Memory B cell (primary cell): Measurements from ENCODE around the gene SPEM2.
A peak's percentile ranks its signal among the peaks of the same experiment; 100 is the strongest.

Source experiments
- ATAC-seq: fragments of 150-1000 bp; cut with Tn5 transposase; 2 replicates; pipeline ENCODE4 v1.10.0; 2021; ENCODE audit warnings: low read depth, mild to moderate bottlenecking, moderate library complexity
- DNase-seq, 2 donors: peaks; one replicate each; pipeline ENCODE4 v3.0.0; 2022; ENCODE audit warnings: low spot score in 2 of 2
- H3K27ac Mint-ChIP-seq: one replicate; pipeline ENCODE4 v1.8.0; 2022; ENCODE audit warnings: mild to moderate bottlenecking, moderate library complexity, mixed read lengths
- H3K27me3 Mint-ChIP-seq: one replicate; pipeline ENCODE4 v1.8.0; 2022; ENCODE audit warnings: mixed read lengths
- H3K36me3 Mint-ChIP-seq: one replicate; pipeline ENCODE4 v1.8.0; 2022; ENCODE audit warnings: mild to moderate bottlenecking, mixed read lengths
- H3K4me1 Mint-ChIP-seq: one replicate; pipeline ENCODE4 v1.8.0; 2022; ENCODE audit warnings: mixed read lengths
- H3K4me3 Mint-ChIP-seq: one replicate; pipeline ENCODE4 v1.8.0; 2022; ENCODE audit warnings: mild to moderate bottlenecking, moderate library complexity, mixed read lengths
- H3K9me3 Mint-ChIP-seq: one replicate; pipeline ENCODE4 v1.8.0; 2022; ENCODE audit warnings: mixed read lengths

The SPEM2 gene

DNA sequence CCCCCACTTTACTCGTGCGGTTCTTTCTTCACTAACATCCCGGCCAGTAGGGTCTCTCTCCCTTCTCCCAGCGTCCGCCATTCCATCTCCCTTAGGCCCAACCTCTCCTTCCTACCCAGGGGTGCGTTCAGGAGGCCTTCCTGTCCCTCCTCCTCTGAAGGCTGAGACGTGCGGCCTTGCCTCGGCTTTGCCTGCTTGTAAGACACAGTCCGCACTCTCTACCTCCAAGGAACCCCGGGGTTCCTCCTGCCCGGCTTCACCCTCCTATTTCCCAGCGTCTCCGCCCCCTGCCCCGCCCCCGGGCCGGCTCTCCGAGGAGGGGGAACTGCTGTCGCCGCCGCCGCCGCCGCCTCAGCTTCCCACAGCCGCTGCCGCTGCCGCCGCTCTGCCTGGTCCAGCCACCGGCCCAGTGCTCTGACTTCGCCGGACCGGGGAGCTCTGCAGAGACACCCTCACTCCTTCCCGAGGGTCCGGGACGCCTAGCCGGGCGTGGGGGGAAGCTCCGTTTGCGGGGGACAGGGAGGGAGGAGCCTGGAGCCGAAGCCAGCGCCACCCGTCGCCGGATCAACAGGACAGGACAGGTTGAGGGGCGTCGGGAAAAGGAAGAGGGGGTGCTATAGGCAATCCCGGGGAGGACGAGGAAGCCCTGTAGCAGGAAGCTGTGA is 12.7 kb downstream of the SPEM2 start:
- ATAC-seq (no peak), DNase-seq (peak; percentile 42 to 63)
- Mint-ChIP-seq H3K36me3 (peaks cover 5% of the 10 kb centered on the region), H3K27me3 (peaks cover 20% of the 10 kb centered on the region), H3K4me1 (peaks cover 24% of the 10 kb centered on the region), H3K4me3 (peak overlapping the region; percentile 73), H3K9me3 (no peaks in the 10 kb centered on the region), H3K27ac (no peak overlapping the region)

DNA sequence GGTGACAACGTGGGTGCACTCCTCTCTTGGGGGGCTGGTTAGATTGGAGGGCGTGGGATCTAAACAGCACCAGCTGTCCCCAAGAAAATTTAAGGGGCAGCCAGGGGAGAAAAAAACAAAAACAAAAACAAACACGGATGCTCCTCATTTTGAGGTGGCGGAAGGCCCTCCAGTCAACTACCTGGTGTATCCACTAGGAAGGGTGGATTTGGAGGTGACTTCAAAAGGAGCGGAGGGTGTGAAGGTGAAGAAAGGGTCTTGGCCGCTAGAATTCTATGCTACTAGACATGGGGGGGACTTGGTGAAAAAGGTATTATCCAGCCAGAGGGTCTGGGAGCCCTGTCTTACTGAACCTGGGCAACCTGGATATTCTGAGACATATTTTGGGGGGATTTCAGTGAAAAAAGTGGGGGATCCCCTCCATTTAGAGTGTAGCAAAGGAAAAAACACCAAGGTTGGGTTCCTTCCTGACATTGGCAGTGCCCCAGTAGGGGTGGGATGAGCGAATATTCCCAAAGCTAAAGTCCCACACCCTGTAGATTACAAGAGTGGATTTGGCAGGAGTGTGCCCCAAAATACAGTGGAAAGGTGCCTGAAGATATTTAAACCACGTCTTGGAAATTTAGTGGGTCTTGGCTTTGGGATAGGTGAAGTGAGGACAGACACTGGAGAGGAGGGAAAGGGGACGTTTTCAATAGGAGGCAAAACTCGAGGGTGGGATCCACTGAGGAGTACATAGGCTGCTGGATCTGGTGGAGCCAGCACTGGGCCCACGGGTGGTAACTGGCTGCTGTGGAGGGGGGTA is 13.4 kb downstream of the SPEM2 start:
- DNase-seq (no peak), ATAC-seq (no peak)
- Mint-ChIP-seq H3K27me3 (peaks cover 26% of the 10 kb centered on the region), H3K27ac (no peak overlapping the region), H3K9me3 (no peaks in the 10 kb centered on the region), H3K4me1 (peaks cover 24% of the 10 kb centered on the region), H3K4me3 (peak overlapping the region; percentile 72), H3K36me3 (peaks cover 6% of the 10 kb centered on the region)

DNA sequence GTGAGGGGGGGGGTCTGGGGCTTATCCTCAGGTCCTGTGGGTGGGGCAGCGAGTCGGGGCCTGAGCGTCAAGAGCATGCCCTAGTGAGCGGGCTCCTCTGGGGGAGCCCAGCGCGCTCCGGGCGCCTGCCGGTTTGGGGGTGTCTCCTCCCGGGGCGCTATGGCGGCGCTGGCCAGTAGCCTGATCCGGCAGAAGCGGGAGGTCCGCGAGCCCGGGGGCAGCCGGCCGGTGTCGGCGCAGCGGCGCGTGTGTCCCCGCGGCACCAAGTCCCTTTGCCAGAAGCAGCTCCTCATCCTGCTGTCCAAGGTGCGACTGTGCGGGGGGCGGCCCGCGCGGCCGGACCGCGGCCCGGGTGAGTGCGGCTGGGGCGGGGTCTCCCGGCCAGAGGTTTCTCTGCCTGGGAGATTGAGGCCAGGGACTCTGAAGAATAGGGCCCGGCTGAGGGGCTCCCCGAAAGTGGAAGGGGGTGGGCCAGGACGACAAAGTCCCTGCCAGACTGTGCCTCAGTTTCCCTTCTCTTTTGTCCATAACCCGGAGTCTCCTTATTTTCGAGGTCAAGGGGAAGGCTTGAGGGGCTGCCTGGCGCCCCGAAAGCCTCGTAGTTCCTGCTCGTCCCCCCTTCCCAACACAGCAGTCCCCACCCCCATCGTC is 14.2 kb downstream of the SPEM2 start, which contains the start of gene FGF11:
FGF11 (plus strand) TSS at position 51 of the 651 bp plus-strand sequence; CDS start at position 160, 109 bp downstream.
- Mint-ChIP-seq H3K4me1 (peaks cover 24% of the 10 kb centered on the region), H3K36me3 (peaks cover 6% of the 10 kb centered on the region), H3K27me3 (peaks cover 30% of the 10 kb centered on the region), H3K9me3 (no peaks in the 10 kb centered on the region), H3K4me3 (peak within 1 kb of the TSS; percentile 81), H3K27ac (peak within 1 kb of the TSS; percentile 14)
- no peak for ATAC-seq
- DNase-seq, result no peak

DNA sequence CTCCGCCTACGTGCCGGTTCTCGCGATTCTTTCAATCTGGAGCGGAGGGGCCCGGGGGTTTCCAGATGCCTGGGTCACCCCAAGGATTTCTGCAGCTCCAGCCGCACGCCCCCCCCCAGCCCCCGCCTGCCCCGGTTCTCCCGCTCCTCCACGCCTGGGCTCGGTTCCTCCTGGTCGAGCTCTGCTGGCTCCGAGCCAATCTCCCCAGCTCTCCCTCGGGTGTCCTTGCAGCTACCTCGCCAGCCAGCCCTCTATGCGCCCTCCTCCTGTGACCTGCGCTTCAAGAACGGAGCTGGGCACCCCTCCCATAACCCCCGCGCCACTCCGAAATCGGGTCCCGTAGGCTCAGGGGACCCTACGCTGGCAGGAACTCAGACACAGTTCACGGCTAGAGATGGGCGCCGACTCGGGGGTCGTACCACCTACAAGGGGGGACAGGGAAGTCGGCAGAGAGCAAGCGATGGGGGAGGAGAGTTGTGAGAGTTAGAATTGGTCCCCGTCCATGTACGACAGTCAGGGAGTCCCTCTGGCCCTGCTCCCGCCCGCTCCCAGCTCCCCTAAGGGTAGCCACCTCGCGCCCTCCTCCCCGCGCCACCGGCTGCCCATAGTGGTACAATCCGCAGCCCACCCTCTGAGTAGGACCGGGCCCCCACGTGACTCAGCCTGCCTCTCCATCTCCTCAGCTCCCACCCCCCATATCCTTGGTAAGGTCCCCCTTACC is 14.9 kb downstream of the SPEM2 start:
- Mint-ChIP-seq H3K9me3 (no peaks in the 10 kb centered on the region), H3K36me3 (peaks cover 6% of the 10 kb centered on the region), H3K27me3 (peaks cover 31% of the 10 kb centered on the region), H3K4me1 (peaks cover 26% of the 10 kb centered on the region), H3K27ac (peak overlapping the region; percentile 14), H3K4me3 (peak overlapping the region; percentile 81)
- DNase-seq, result peak in 1 of 2 donors; percentile 46
- ATAC-seq, result no peak

DNA sequence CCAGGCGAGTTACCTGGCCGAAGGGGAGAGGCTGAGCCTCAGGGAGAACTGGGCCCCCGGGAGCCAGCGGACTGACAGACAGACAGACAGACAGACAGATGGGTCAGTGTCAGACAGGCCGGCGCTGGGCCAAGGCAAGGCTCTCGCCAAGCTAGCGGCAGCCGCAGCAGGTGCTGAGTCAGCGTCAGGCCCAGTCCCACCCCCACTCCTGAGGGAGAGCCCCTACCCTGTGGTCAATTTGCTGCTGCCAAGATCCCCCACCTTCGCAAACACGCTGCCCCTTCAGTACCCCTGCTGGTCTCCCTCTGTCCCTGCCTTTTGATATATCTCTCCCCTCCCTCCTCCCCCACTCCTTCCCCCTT is 15.4 kb downstream of the SPEM2 start:
- Mint-ChIP-seq H3K27ac (peak overlapping the region; percentile 14), H3K27me3 (peaks cover 36% of the 10 kb centered on the region), H3K4me1 (peaks cover 32% of the 10 kb centered on the region), H3K9me3 (no peaks in the 10 kb centered on the region), H3K4me3 (no peak overlapping the region), H3K36me3 (peaks cover 6% of the 10 kb centered on the region)
- ATAC-seq, result no peak
- DNase-seq, result no peak

DNA sequence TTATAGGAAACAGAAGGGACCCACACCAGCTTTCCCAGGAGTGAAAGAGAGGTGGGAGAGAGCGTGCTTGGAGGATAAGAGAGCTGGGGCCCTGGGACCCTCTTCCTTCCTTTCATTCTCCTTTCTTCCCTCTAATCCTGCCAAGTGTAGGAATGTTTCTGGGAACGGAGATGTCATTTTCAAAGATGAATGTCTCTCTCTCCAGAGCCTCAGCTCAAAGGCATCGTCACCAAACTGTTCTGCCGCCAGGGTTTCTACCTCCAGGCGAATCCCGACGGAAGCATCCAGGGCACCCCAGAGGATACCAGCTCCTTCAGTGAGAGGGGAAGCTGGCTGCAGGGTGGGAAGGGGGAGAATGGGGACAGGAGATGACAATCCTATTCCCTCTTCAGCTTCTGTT is 15.8 kb downstream of the SPEM2 start:
- Mint-ChIP-seq H3K36me3 (peaks cover 6% of the 10 kb centered on the region), H3K27ac (no peak overlapping the region), H3K9me3 (no peaks in the 10 kb centered on the region), H3K4me3 (no peak overlapping the region), H3K4me1 (peaks cover 30% of the 10 kb centered on the region), H3K27me3 (peaks cover 38% of the 10 kb centered on the region)
- no peak for ATAC-seq
- no peak for DNase-seq

DNA sequence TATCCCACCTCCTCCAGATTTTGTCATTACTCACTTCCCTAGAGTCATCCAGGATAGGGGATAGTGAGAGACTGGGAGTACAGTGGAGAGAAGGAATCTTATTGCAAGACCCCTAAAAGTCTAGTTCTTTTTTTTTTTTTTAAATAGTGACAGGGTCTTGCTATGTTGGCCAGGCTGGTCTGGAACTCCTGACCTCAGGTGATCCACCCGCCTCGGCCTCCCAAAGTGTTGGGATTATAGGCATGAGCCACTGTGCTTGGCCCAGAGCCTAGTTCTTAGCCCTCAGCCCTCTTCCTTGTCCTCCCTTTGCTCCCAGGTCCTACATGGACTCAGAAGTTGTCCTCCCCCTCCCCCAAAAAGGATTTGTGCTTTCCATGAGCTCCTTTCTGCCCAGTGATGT is 16.7 kb downstream of the SPEM2 start:
- Mint-ChIP-seq H3K36me3 (peaks cover 5% of the 10 kb centered on the region), H3K4me3 (no peak overlapping the region), H3K27me3 (peaks cover 41% of the 10 kb centered on the region), H3K27ac (no peak overlapping the region), H3K9me3 (no peaks in the 10 kb centered on the region), H3K4me1 (peaks cover 30% of the 10 kb centered on the region)
- no peak for ATAC-seq
- DNase-seq, result no peak

DNA sequence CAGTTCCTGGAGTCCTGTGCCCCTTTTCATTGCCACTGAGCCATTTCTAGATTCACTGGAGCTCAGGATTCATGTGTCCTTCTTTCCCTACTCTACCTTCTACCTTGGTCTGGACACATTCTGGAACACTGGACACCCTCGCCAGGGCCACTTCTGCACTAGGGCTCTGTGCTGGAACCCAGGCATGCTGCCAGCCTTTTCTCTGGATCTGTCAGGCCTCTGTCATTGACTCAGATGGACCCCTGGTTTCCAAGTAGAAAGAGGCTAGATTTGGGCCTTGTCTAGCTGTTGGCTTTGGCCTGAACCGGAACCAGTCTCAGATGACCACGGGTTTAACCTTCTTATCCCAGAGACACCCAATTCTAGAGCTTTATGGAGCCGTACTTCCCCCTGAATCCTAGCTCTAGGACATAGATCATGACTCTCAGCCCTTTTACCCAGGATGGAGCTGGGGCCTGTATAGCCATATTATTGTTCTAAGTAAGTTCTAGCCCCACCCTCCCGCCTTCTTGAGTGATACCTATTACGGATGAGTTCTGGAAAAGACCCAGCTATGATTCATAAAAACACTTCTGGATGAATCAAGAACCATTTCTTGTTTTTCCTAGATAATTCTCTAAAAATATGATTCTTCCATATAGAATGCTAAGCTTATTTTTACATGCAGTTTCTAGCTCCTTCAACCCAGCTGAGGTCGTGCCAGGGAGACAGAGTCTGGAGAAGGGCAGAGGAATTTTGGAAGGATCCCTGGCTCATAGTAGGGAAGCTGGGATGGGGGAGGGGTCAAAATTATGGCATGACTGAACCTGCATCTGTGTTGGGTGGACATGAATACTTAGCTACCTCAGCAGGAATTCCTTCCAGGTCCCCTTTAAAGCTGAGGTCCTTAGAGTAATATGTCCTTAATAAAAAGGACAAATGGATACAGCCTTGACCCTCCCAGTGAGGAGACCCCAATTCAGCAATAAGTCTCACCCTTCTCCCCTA is 18.4 kb downstream of the SPEM2 start:
- no peak for DNase-seq
- Mint-ChIP-seq H3K9me3 (no peaks in the 10 kb centered on the region), H3K4me1 (peaks cover 24% of the 10 kb centered on the region), H3K4me3 (no peak overlapping the region), H3K36me3 (peaks cover 4% of the 10 kb centered on the region), H3K27ac (no peak overlapping the region), H3K27me3 (peaks cover 42% of the 10 kb centered on the region)
- ATAC-seq, result no peak

DNA sequence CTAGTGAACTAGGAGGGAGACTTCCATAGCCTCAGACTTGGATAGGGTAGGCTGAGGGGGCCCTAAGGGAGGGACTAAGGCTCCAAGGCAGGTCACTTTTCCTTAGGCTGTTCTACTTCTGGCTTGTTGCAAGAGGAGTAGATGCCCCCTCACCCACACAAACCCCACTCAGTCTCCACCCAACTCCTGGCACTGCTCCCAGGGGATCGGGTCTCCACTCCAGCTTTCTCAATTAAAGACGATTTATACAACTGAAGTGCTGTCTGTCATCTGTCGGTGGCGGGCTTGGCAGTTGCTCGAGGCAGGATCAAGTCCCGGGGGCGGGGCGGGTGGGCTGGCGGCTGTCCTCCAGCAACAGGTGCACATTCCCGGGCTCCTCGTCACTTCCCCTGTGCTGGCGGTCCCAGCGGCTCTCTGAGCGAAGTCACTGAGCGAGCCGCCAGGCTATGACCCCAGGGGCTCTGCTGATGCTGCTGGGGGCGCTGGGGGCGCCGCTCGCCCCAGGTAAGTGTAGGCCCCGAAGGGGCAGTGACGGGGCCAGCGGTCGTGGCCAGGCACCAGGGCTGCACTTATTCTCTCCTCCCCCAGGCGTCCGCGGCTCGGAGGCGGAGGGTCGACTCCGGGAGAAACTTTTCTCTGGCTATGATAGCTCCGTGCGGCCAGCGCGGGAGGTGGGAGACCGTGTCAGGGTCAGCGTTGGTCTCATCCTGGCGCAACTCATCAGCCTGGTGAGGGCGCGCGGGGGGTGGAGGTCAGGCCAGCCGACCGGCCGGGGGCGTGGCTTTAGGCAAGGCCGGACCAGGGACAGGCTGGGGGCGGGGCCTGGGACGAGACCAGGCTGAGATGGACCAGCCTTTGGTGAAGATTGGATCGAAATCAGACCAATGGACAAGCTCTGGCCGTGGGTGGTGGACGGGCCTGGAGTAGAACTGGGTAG is 19.5 kb downstream of the SPEM2 start, which contains the start of gene CHRNB1:
CHRNB1 (plus strand) TSS at position 380 of the 937 bp plus-strand sequence; CDS start at position 447, 67 bp downstream.
- Mint-ChIP-seq H3K4me1 (peaks cover 20% of the 10 kb centered on the region), H3K27ac (peak within 1 kb of the TSS; percentile 6), H3K9me3 (no peaks in the 10 kb centered on the region), H3K4me3 (peak within 1 kb of the TSS; percentile 76), H3K27me3 (peaks cover 44% of the 10 kb centered on the region), H3K36me3 (peaks cover 4% of the 10 kb centered on the region)
- peak; percentile 40 for ATAC-seq
- no peak for DNase-seq

DNA sequence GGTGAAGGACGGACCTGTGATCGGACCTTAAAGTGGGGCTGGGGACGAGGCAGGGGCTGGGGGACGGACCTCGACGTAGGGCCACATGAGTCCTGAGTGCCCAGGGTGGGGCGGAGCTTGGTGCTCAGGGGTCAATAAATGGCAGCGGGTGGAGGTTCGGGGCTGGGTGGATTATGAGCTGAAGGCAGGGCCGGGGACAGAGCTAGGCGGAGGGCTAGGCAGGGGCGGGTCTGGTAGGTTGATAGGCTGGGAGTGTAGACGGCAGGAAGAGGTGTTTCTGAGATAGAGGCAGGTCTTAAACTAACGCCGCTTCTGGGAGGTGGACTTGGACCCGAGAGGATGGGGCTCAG is 20.2 kb downstream of the SPEM2 start:
- Mint-ChIP-seq H3K4me3 (peak overlapping the region; percentile 76), H3K27ac (peak overlapping the region; percentile 6), H3K36me3 (peaks cover 4% of the 10 kb centered on the region), H3K9me3 (no peaks in the 10 kb centered on the region), H3K4me1 (peaks cover 15% of the 10 kb centered on the region), H3K27me3 (peaks cover 40% of the 10 kb centered on the region)
- peak; percentile 74 for ATAC-seq
- no peak for DNase-seq

DNA sequence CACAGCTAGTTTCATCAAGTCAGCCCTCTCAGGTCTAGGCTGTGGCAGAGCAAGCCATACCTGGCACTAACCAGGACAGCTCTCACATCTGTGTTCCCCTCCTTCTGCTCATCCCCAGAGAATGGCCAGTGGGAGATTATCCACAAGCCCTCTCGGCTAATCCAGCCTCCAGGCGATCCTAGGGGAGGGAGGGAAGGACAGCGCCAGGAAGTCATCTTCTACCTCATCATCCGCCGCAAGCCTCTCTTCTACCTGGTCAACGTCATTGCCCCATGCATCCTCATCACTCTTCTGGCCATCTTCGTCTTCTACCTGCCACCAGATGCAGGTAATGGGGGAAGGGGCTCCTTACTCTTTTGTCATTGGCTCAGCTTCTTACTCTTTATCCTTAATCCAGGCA is 23.0 kb downstream of the SPEM2 start:
- Mint-ChIP-seq H3K9me3 (no peaks in the 10 kb centered on the region), H3K27me3 (peaks cover 31% of the 10 kb centered on the region), H3K36me3 (peaks cover 3% of the 10 kb centered on the region), H3K4me1 (peaks cover 13% of the 10 kb centered on the region), H3K27ac (no peak overlapping the region), H3K4me3 (no peak overlapping the region)
- DNase-seq, result no peak
- ATAC-seq, result no peak

DNA sequence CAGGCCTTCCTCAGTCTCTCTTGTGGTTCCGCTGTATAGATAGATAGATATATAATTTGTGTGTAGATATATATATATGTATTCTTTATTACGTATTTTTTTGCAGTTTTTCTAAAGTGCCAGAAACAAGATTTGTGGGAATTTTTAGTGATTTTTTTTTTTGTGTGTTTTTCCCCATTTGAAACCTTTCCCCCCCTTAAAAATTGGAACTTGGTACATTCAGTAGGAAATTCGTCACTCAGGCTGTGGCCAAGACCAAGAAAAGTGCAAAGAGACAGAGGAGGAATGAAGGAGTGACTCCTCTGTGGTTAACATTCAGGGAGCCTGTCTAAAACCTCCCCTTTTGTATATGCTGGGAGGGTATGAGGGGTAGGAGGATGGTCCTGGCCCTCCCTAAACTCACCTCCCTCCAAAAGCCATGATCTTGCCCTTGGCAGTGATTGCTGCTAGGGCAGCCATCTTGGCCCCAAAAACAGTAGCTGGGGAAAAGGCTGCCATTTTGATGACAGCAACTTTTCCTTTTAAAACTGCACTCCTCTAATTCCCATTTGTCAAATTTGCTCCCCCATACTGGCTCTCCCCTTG is 34.6 kb downstream of the SPEM2 start:
- H3K27me3 Mint-ChIP-seq, result no peaks in the 10 kb centered on the region
- ATAC-seq (no peak), DNase-seq (no peak)
- H3K36me3 Mint-ChIP-seq, result peaks cover 4% of the 10 kb centered on the region
- H3K9me3 Mint-ChIP-seq, result no peaks in the 10 kb centered on the region
- no peak overlapping the region for H3K4me3 Mint-ChIP-seq
- H3K4me1 Mint-ChIP-seq, result no peaks in the 10 kb centered on the region
- no peak overlapping the region for H3K27ac Mint-ChIP-seq
